GM23248 (cell line): Measurements from ENCODE around the gene TADA2A. TPM values are rescaled to one million over a fixed set of nuclear protein-coding genes. Genes with fewer than 3 reads are reported as not detected.

Experiments used
- DNase-seq: peaks from one replicate; pipeline ENCODE4 v3.0.0-alpha.2; 2015
- H2AFZ ChIP-seq: fragments of 200-600 bp; sonication (generic); 2 replicates; pipeline ENCODE4 v1.6.1; 2016; ENCODE audit warnings: antibody characterized with exemption
- H3F3A ChIP-seq: fragments of 200-600 bp; sonication (generic); 2 replicates; pipeline ENCODE4 v1.6.1; 2016; ENCODE audit warnings: mild to moderate bottlenecking, antibody characterized with exemption, mixed run types; ENCODE audit not compliant: insufficient read depth
- H3K27ac ChIP-seq: fragments of 200-600 bp; sonication (generic); 2 replicates; pipeline ENCODE4 v1.5.1; 2016; ENCODE audit warnings: mild to moderate bottlenecking
- H3K27me3 ChIP-seq: fragments of 200-600 bp; sonication (generic); replicated peaks from 2 replicates; pipeline ENCODE4 v1.6.1; 2016; ENCODE audit warnings: mild to moderate bottlenecking; ENCODE audit not compliant: insufficient read depth
- H3K36me3 ChIP-seq: fragments of 200-600 bp; sonication (generic); 2 replicates; pipeline ENCODE4 v1.6.1; 2016; ENCODE audit warnings: low read depth, mild to moderate bottlenecking
- H3K4me1 ChIP-seq: fragments of 200-600 bp; sonication (generic); 2 replicates; pipeline ENCODE4 v1.6.1; 2016; ENCODE audit warnings: mild to moderate bottlenecking; ENCODE audit not compliant: insufficient read depth
- H3K4me2 ChIP-seq: fragments of 200-600 bp; sonication (generic); one replicate; pipeline ENCODE4 v1.6.1; 2016; ENCODE audit warnings: mild to moderate bottlenecking; ENCODE audit not compliant: unreplicated experiment
- H3K4me3 ChIP-seq: fragments of 200-600 bp; sonication (generic); 2 replicates; pipeline ENCODE4 v1.5.1; 2016; ENCODE audit warnings: mild to moderate bottlenecking
- H3K79me2 ChIP-seq: fragments of 200-600 bp; sonication (generic); 2 replicates; pipeline ENCODE4 v1.6.1; 2016; ENCODE audit warnings: mild to moderate bottlenecking; ENCODE audit not compliant: insufficient read depth
- H3K9ac ChIP-seq: fragments of 200-600 bp; sonication (generic); 2 replicates; pipeline ENCODE4 v1.6.1; 2016; ENCODE audit warnings: mild to moderate bottlenecking
- H3K9me2 ChIP-seq: fragments of 200-600 bp; sonication (generic); 2 replicates; pipeline ENCODE4 v1.6.1; 2016; ENCODE audit warnings: mixed run types, mild to moderate bottlenecking, moderate library complexity; ENCODE audit not compliant: insufficient read depth
- H3K9me3 ChIP-seq: fragments of 200-600 bp; sonication (generic); one replicate; pipeline ENCODE4 v1.6.1; 2017; ENCODE audit warnings: low read depth
- H4K20me1 ChIP-seq: fragments of 200-600 bp; sonication (generic); 2 replicates; pipeline ENCODE4 v1.6.0; 2016; ENCODE audit not compliant: insufficient read depth
- EZH2 ChIP-seq: fragments of 200-600 bp; sonication (generic); IDR thresholded peaks from 2 replicates; pipeline ENCODE4 v1.6.1; 2018; ENCODE audit warnings: antibody characterized with exemption, mild to moderate bottlenecking; ENCODE audit not compliant: insufficient read depth, poor library complexity, severe bottlenecking
- EZH2phosphoT487 ChIP-seq: fragments of 200-600 bp; sonication (generic); IDR thresholded peaks from 2 replicates; pipeline ENCODE4 v1.6.1; 2018; ENCODE audit warnings: antibody characterized with exemption, moderate library complexity, mild to moderate bottlenecking, low read depth; ENCODE audit not compliant: insufficient read depth
- WGBS, 2 experiments: methylation state at CpG; one replicate each; pipeline ENCODE4 v1.1.6; 2015 to 2017; ENCODE audit warnings: low lambda C conversion rate in 2 of 2, low coverage in 1 of 2; ENCODE audit errors: missing lambda C conversion rate in 2 of 2; 5-methylcytosine and 5-hydroxymethylcytosine counted together
- in situ Hi-C: fragments of 300-500 bp; cut with MboI; formaldehyde crosslinking; loops from 2 replicates; pipeline ENCODE4 v1.15.0; 2020
- polyA plus RNA-seq: library from polyadenylated mRNA; unstranded; fragments of >200 nt; fragmentation: Nextera tagmentation; extraction: Ambion mirVana; gene quantifications from 2 replicates; pipeline ENCODE4 v1.2.1, GENCODE V29; 2016
- total RNA-seq: library from RNA; depleted of rRNA; stranded (reverse); fragments of >200 nt; shearing (Covaris generic); gene quantifications from 2 replicates; pipeline ENCODE4 v1.2.3, GENCODE V29; 2014; rRNA removed

TADA2A gene
- total and polyA plus RNA-seq, 2 experiments from 2014 or later: 16.7 to 18.3 TPM

GRCh38 chr17:37527249-37527851 is 120.7 kb downstream of the TADA2A start:
- no peak overlapping the region for H3K9ac ChIP-seq
- H2AFZ ChIP-seq: no peak overlapping the region
- no peak overlapping the region for H3K27ac ChIP-seq
- H3K79me2 ChIP-seq: no peaks in the 10 kb centered on the region
- no peaks in the 10 kb centered on the region for H3K9me2 ChIP-seq
- peaks cover 14% of the 10 kb centered on the region; the same call in 1 of the 2 replicates for H3F3A ChIP-seq
- in situ Hi-C loops: no loop called here
- H3K4me2 ChIP-seq: no peak overlapping the region
- H3K27me3 ChIP-seq: no peaks in the 10 kb centered on the region
- DNase-seq: peak; percentile 80
- TF ChIP-seq EZH2 (no peak), EZH2phosphoT487 (no peak)
- no peaks in the 10 kb centered on the region for H3K4me1 ChIP-seq
- H4K20me1 ChIP-seq: no peaks in the 10 kb centered on the region
- H3K4me3 ChIP-seq: no peak overlapping the region
- 63 to 70% methylated on average over 5 of the region's 5 CpGs for WGBS, 2 experiments
- H3K9me3 ChIP-seq: no peaks in the 10 kb centered on the region
- peaks cover 19% of the 10 kb centered on the region for H3K36me3 ChIP-seq

Other genes with a start within 250 kb of the TADA2A start
- not detected in 2 replicates for gene C17orf78, start 30.9 kb upstream of the TADA2A start, total RNA-seq
- not detected in 2 replicates for gene C17orf78, start 30.9 kb upstream of the TADA2A start, polyA plus RNA-seq
- gene ACACA, start 50 bp upstream of the TADA2A start, total RNA-seq: 21.9 and 38.3 TPM in 2 replicates
- gene ACACA, start 50 bp upstream of the TADA2A start, polyA plus RNA-seq: 10.2 and 10.3 TPM in 2 replicates
- 154 and 161 TPM in 2 replicates for gene DUSP14, start 83.0 kb downstream of the TADA2A start, total RNA-seq
- 153 and 157 TPM in 2 replicates for gene DUSP14, start 83.0 kb downstream of the TADA2A start, polyA plus RNA-seq
- 5.6 TPM in 2 replicates for gene SYNRG, start 202.5 kb downstream of the TADA2A start, total RNA-seq
- gene SYNRG, start 202.5 kb downstream of the TADA2A start, polyA plus RNA-seq: 12.1 and 13.1 TPM in 2 replicates
- gene DDX52, start 236.6 kb downstream of the TADA2A start, total RNA-seq: 26.7 and 34.7 TPM in 2 replicates
- gene DDX52, start 236.6 kb downstream of the TADA2A start, polyA plus RNA-seq: 23.5 and 26.1 TPM in 2 replicates